22Rv1 (cell line): ENCODE data around the gene PARD3.

Experiments
- H3K27ac ChIP-seq: fragments of 450-650 bp; 2 replicates; pipeline ENCODE4 v1.5.1; 2017
- ZFX ChIP-seq: fragments of 450-650 bp; IDR thresholded peaks from 2 replicates; pipeline ENCODE4 v1.6.1; 2017; ENCODE audit warnings: antibody characterized with exemption, borderline replicate concordance
- TF ChIP-seq, protein P1 (sequence below): fragments of 450-650 bp; IDR thresholded peaks from 2 replicates; pipeline ENCODE4 v1.5.1; 2017; ENCODE audit warnings: mild to moderate bottlenecking

Gene PARD3

DNA sequence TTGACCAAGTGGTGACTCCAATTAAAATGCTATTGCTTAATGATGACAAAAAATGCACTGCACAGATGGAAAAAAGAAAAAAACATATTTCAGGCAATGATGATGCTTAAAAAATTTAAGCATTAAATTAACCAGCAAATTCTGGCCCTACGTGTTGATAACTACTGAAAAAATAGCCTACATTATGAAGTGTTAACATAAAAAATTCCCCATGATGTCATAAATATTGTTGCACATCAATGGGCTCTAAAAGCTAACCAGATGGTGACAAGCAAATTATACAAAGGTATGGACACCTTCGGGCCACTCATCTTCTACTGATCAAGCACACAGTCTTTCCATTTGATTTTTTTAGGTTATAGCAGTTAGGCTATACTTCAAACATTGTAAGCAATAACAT lies 267.4 kb downstream of the PARD3 start:
- TF ChIP-seq, protein P1, sequence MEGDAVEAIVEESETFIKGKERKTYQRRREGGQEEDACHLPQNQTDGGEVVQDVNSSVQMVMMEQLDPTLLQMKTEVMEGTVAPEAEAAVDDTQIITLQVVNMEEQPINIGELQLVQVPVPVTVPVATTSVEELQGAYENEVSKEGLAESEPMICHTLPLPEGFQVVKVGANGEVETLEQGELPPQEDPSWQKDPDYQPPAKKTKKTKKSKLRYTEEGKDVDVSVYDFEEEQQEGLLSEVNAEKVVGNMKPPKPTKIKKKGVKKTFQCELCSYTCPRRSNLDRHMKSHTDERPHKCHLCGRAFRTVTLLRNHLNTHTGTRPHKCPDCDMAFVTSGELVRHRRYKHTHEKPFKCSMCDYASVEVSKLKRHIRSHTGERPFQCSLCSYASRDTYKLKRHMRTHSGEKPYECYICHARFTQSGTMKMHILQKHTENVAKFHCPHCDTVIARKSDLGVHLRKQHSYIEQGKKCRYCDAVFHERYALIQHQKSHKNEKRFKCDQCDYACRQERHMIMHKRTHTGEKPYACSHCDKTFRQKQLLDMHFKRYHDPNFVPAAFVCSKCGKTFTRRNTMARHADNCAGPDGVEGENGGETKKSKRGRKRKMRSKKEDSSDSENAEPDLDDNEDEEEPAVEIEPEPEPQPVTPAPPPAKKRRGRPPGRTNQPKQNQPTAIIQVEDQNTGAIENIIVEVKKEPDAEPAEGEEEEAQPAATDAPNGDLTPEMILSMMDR, result no peak
- TF ChIP-seq ZFX, result no peak
- H3K27ac ChIP-seq, result no peak overlapping the region

GRCh38 chr10:34547291-34547690 lies 267.8 kb downstream of the PARD3 start:
- H3K27ac ChIP-seq, result no peak overlapping the region
- TF ChIP-seq, protein P1, result no peak
- no peak for TF ChIP-seq ZFX

DNA sequence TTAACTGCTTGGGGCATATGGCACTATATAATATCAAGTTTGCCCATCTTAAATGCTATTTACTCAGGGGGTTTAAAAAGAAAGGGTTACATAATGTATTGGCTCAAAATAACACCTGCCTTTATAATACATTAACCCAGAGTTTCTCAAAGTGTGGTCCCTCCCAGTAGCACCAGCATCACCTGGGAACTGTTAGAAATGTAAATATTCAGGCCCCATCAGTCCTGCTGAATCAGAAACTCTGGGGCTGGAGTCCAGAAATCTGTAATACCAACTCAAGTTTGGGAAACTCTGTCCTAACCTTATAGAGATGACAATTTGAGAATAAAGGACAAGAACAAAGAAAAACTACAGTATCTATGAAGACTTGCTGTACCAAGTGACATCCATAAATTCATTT lies 270.7 kb downstream of the PARD3 start:
- no peak for TF ChIP-seq ZFX
- TF ChIP-seq, protein P1, result no peak
- H3K27ac ChIP-seq, result no peak overlapping the region

DNA sequence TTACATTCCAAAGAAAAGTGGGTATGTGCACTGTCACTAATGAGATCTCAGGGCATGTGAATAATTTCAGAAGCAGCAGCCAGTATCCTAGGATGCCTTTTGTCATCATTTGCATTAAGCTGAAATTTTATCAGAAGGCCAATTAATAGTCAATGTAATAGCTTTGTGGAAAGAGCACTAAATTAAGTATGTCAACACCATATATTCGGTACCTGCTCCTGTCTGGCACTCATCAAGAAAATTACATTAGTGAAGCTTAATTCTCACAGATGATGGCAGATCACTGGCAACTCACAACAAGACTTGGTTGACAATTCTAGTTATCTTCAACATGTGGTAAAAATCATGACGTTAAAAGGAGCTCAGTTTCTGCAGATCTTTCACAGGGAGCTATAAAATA lies 271.4 kb downstream of the PARD3 start:
- no peak for TF ChIP-seq ZFX
- TF ChIP-seq, protein P1, result no peak
- no peak overlapping the region for H3K27ac ChIP-seq

DNA sequence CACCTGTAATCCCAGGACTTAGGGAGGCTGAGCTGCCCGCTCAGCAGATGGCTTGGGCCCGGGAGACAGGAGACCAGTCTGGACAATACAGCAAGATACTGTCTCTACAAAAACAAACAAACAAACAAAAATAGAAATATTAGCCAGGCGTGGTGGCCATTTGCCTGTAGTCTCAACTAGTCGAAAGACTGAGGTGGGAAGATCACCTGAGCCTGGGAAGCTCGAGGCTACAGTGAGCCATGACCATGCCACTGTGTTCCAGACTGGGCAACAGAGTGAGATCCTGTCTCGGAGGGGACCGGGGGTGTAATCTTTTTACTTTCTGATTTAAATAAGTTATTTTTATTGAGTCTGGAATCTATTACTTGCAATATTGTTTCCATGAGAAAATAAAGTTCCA lies 274.6 kb downstream of the PARD3 start:
- no peak overlapping the region for H3K27ac ChIP-seq
- TF ChIP-seq ZFX, result no peak

- H3K27ac ChIP-seq, result no peak overlapping the region
Measured at GRCh38 chr10:34539533-34540315, 275.4 kb downstream of the PARD3 start.

GRCh38 chr10:34538281-34538829 lies 276.7 kb downstream of the PARD3 start:
- H3K27ac ChIP-seq, result no peak overlapping the region
- no peak for TF ChIP-seq ZFX
- TF ChIP-seq, protein P1, result no peak

More at GRCh38 chr10:34539533-34540315, 275.4 kb downstream of the PARD3 start:
- no peak for TF ChIP-seq ZFX
- TF ChIP-seq, protein P1, result no peak
